Liver (tissue), 9 donors: ENCODE data around the gene CR1. TPM values are rescaled to one million over a fixed set of nuclear protein-coding genes. Genes with fewer than 3 reads are reported as not detected.
"Not testable (repeated sequence)": the region's sequence is repeated elsewhere in the genome, so short reads cannot be mapped to it uniquely, and the experiment has no call there.

Source experiments
- DNase-seq: peaks from one replicate; pipeline ENCODE4 v3.0.0-alpha.2; 2017; ENCODE audit warnings: low spot score
- H3K27ac ChIP-seq, 2 donors: one replicate each; pipeline ENCODE4 v1.7.0; 2013; ENCODE audit warnings: inconsistent platforms in 2 of 2, low read length in 2 of 2, control low read depth in 1 of 2, low read depth in 1 of 2, mild to moderate bottlenecking in 1 of 2
- H3K27me3 ChIP-seq, 4 donors: one replicate each; pipeline versions ENCODE4 v1.6.1 to v1.7.0; 2013; ENCODE audit warnings: low read length in 3 of 4, inconsistent platforms in 1 of 4, mild to moderate bottlenecking in 1 of 4, moderate library complexity in 1 of 4; ENCODE audit not compliant: control insufficient read depth in 4 of 4, insufficient read depth in 4 of 4
- H3K36me3 ChIP-seq, 4 donors: one replicate each; pipeline versions ENCODE4 v1.6.1 to v1.7.0; 2013; ENCODE audit warnings: low read length in 3 of 4, mild to moderate bottlenecking in 3 of 4, low read depth in 1 of 4, moderate library complexity in 1 of 4; ENCODE audit not compliant: control insufficient read depth in 4 of 4, insufficient read depth in 3 of 4
- H3K4me1 ChIP-seq, 4 donors: one replicate each; pipeline versions ENCODE4 v1.6.1 to v1.7.0; 2013; ENCODE audit warnings: low read length in 3 of 4, mild to moderate bottlenecking in 3 of 4, moderate library complexity in 1 of 4; ENCODE audit not compliant: control insufficient read depth in 4 of 4, insufficient read depth in 4 of 4
- H3K4me3 ChIP-seq, 3 donors: one replicate each; pipeline versions ENCODE4 v1.6.1 to v1.7.0; 2013; ENCODE audit warnings: low read length in 3 of 3, control low read depth in 1 of 3, low read depth in 1 of 3, mild to moderate bottlenecking in 1 of 3
- H3K9ac ChIP-seq, 2 donors: one replicate each; pipeline ENCODE4 v1.7.0; 2013; ENCODE audit warnings: low read length in 2 of 2, mild to moderate bottlenecking in 2 of 2, moderate library complexity in 2 of 2, control low read depth in 1 of 2, low read depth in 1 of 2
- H3K9me3 ChIP-seq, 4 donors: one replicate each; pipeline versions ENCODE4 v1.6.1 to v1.7.0; 2013; ENCODE audit warnings: low read length in 3 of 4; ENCODE audit not compliant: control insufficient read depth in 4 of 4
- ATF3 ChIP-seq: IDR thresholded peaks from 2 replicates; pipeline ENCODE4 v1.6.1; 2016; ENCODE audit warnings: antibody characterized with exemption
- CTCF ChIP-seq: fragments of 150-350 bp; IDR thresholded peaks from 2 replicates; pipeline ENCODE4 v1.5.1; 2017; ENCODE audit warnings: improper control_type of control experiment, low read depth, low read length; ENCODE audit not compliant: missing input control
- EGR1 ChIP-seq, 2 donors: IDR thresholded peaks; 2 replicates each; pipeline ENCODE4 v1.6.1; 2016 to 2018; ENCODE audit warnings: antibody characterized with exemption in 2 of 2, low read depth in 2 of 2
- FOXA1 ChIP-seq: IDR thresholded peaks from 2 replicates; pipeline ENCODE4 v1.6.1; 2016; ENCODE audit warnings: antibody characterized with exemption
- FOXA2 ChIP-seq: IDR thresholded peaks from 2 replicates; pipeline ENCODE4 v1.6.1; 2016; ENCODE audit warnings: antibody characterized with exemption
- GABPA ChIP-seq, 2 donors: IDR thresholded peaks in 1 of 2; conservative IDR thresholded peaks in 1 of 2; 2 replicates each; pipeline ENCODE4 v1.6.1; 2016; ENCODE audit warnings: antibody characterized with exemption in 2 of 2, mild to moderate bottlenecking in 1 of 2, moderate library complexity in 1 of 2
- HNF4A ChIP-seq, 2 donors: conservative IDR thresholded peaks; 2 replicates each; pipeline ENCODE4 v1.6.1; 2016; ENCODE audit warnings: antibody characterized with exemption in 2 of 2, mild to moderate bottlenecking in 2 of 2
- HNF4G ChIP-seq: IDR thresholded peaks from 2 replicates; pipeline ENCODE4 v1.6.1; 2016; ENCODE audit warnings: antibody characterized with exemption
- MAX ChIP-seq: IDR thresholded peaks from 2 replicates; pipeline ENCODE4 v1.6.1; 2016; ENCODE audit warnings: antibody characterized with exemption
- NR2F2 ChIP-seq: IDR thresholded peaks from 2 replicates; pipeline ENCODE4 v1.6.1; 2016; ENCODE audit warnings: antibody characterized with exemption
- RAD21 ChIP-seq, 2 donors: IDR thresholded peaks; 2 replicates each; pipeline ENCODE4 v1.6.1; 2016; ENCODE audit warnings: antibody characterized with exemption in 2 of 2, mild to moderate bottlenecking in 2 of 2
- RXRA ChIP-seq, 2 donors: IDR thresholded peaks; 2 replicates each; pipeline ENCODE4 v1.6.1; 2017 to 2018; ENCODE audit warnings: antibody characterized with exemption in 2 of 2, mild to moderate bottlenecking in 1 of 2
- SP1 ChIP-seq: IDR thresholded peaks from 2 replicates; pipeline ENCODE4 v1.6.1; 2018; ENCODE audit warnings: antibody characterized with exemption, mild to moderate bottlenecking
- TAF1 ChIP-seq: conservative IDR thresholded peaks from 2 replicates; pipeline ENCODE4 v1.6.1; 2016; ENCODE audit warnings: antibody characterized with exemption, mild to moderate bottlenecking
- YY1 ChIP-seq: IDR thresholded peaks from 2 replicates; pipeline ENCODE4 v1.6.1; 2016; ENCODE audit warnings: antibody characterized with exemption, mild to moderate bottlenecking
- ZBTB33 ChIP-seq: IDR thresholded peaks from 2 replicates; pipeline ENCODE4 v1.6.1; 2016; ENCODE audit warnings: antibody characterized with exemption
- WGBS: extraction: QIAGEN DNeasy Blood & Tissue Kit; methylation state at CpG from one replicate; pipeline ENCODE4 v1.1.7; 2013; 5-methylcytosine and 5-hydroxymethylcytosine counted together
- polyA plus RNA-seq, 2 donors: library from polyadenylated mRNA; stranded (reverse) in 1 of 2; unstranded in 1 of 2; fragments of 200-250 nt in 1 of 2; fragments of >200 nt in 1 of 2; fragmentation: Nextera tagmentation in 1 of 2; extraction: Ambion mirVana in 1 of 2; gene quantifications; one replicate each; pipeline versions ENCODE4 v1.2.1 to v1.2.3, GENCODE V29; 2013 to 2015
- total RNA-seq, 2 donors: library from RNA; depleted of rRNA; stranded (reverse); fragments of >200 nt; gene quantifications; one replicate each; pipeline ENCODE4 v1.2.3, GENCODE V29; 2014
- donor health status: healthy.
- donor health status: healthy.
- donor health status: healthy.
- donor health status: healthy.
- donor health status: healthy.

Gene CR1
- total and polyA plus RNA-seq, 4 donors: 0.78 to 16.7 (median 7.4) TPM

GRCh38 chr1:207493212-207493611 lies 2.7 kb upstream of the CR1 start:
- Histone ChIP-seq H3K9ac (no peak overlapping the region), H3K27me3 (peaks cover 0 to 16% (median under 1%) of the 10 kb centered on the region in 4 donors), H3K27ac (no peak overlapping the region), H3K4me1 (peaks cover 2 to 8% (median 6%) of the 10 kb centered on the region in 4 donors), H3K9me3 (no peaks in the 10 kb centered on the region), H3K36me3 (no peaks in the 10 kb centered on the region), H3K4me3 (no peak overlapping the region)
- WGBS: 83% methylated on average over 3 of the region's 3 CpGs
- DNase-seq: no peak
- TF ChIP-seq TAF1 (no peak), EGR1 (IDR thresholded peaks at IDR 0.05; ENCODE audit: low read depth in 2 of 2) (no peak), ZBTB33 (no peak), HNF4G (no peak), YY1 (no peak), HNF4A (conservative IDR thresholded peaks at IDR 0.05) (no peak), ATF3 (no peak), RAD21 (IDR thresholded peaks at IDR 0.05) (no peak), FOXA2 (no peak), CTCF (no peak), NR2F2 (no peak), GABPA (IDR thresholded peaks at IDR 0.05 in 1 of 2, conservative IDR thresholded peaks at IDR 0.05 in 1 of 2) (no peak), SP1 (no peak)

GRCh38 chr1:207494171-207494570 lies 1.8 kb upstream of the CR1 start:
- DNase-seq: no peak
- peaks cover 0 to 16% (median under 1%) of the 10 kb centered on the region in 4 donors for H3K27me3 ChIP-seq
- TF ChIP-seq GABPA (IDR thresholded peaks at IDR 0.05 in 1 of 2, conservative IDR thresholded peaks at IDR 0.05 in 1 of 2) (no peak), FOXA2 (no peak), CTCF (no peak), RXRA (IDR thresholded peaks at IDR 0.05) (no peak), MAX (no peak), RAD21 (IDR thresholded peaks at IDR 0.05) (no peak), SP1 (no peak), HNF4G (no peak), FOXA1 (no peak), ATF3 (no peak), YY1 (no peak), TAF1 (no peak), HNF4A (conservative IDR thresholded peaks at IDR 0.05) (no peak)

GRCh38 chr1:207495281-207495680 lies 676 bp upstream of the CR1 start:
- H3K27ac ChIP-seq: not testable (repeated sequence)

More at GRCh38 chr1:207494171-207494570, 1.8 kb upstream of the CR1 start:
- WGBS: 95% methylated on average over 1 of the region's 1 CpG
- H3K9me3 ChIP-seq: no peaks in the 10 kb centered on the region
- H3K36me3 ChIP-seq: no peaks in the 10 kb centered on the region
- H3K9ac ChIP-seq: no peak overlapping the region
- peaks cover 2 to 8% (median 6%) of the 10 kb centered on the region in 4 donors for H3K4me1 ChIP-seq
- no peak overlapping the region for H3K27ac ChIP-seq
- no peak overlapping the region for H3K4me3 ChIP-seq

More at GRCh38 chr1:207495281-207495680, 676 bp upstream of the CR1 start:
- not testable (repeated sequence) for H3K9me3 ChIP-seq, DNase-seq, H3K36me3 ChIP-seq, H3K9ac ChIP-seq, H3K4me3 ChIP-seq, H3K4me1 ChIP-seq
- peaks cover 0 to 17% (median under 1%) of the 10 kb centered on the region in 4 donors for H3K27me3 ChIP-seq
- WGBS: 76% methylated on average over 8 of the region's 8 CpGs
